ENCODE results near the gene OR4D10. TPM values are rescaled to one million over a fixed set of nuclear protein-coding genes. Genes with fewer than 3 reads are reported as not detected.

Gene OR4D10
- total RNA-seq, 1 donor from 2014 or later = not detected

GRCh38 chr11:59523541-59523940 is 50.4 kb downstream of the OR4D10 start:
- H3K4me3 Mint-ChIP-seq (ENCODE audit: low read depth) = no peak overlapping the region
- H3K27me3 Mint-ChIP-seq = no peaks in the 10 kb centered on the region
- no peak overlapping the region for H3K27ac Mint-ChIP-seq
- TF ChIP-seq CTCF (IDR thresholded peaks at IDR 0.05; ENCODE audit: unreplicated experiment) = no peak
- no peaks in the 10 kb centered on the region for H3K36me3 Mint-ChIP-seq (ENCODE audit: insufficient read depth)
- no peaks in the 10 kb centered on the region for H3K9me3 Mint-ChIP-seq (ENCODE audit: low read depth)
- H3K4me1 Mint-ChIP-seq (ENCODE audit: low read depth) = no peaks in the 10 kb centered on the region
- DNase-seq (ENCODE audit: low spot score, unreplicated experiment) = no peak

DNA sequence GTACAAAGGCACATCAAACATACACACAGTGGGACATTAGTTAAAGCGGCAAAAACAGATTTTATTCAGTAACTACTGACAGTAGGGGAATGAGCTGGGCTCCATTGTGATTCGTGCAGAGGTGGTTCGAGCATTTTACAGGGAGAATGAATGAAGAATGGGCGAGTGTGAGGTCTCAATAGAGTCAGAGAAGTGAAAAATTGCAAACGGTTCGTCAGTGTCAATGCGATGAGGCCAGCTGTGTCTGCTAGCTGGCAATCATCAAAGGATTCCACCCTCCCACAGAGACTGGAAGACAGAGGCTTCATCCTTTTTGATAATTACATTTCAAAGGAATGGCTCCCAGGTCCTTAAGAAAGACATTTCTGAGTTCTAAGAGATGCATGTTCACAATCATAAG is 55.6 kb downstream of the OR4D10 start:
- TF ChIP-seq CTCF (IDR thresholded peaks at IDR 0.05; ENCODE audit: unreplicated experiment) = no peak
- Mint-ChIP-seq H3K4me1 (ENCODE audit: low read depth) (no peaks in the 10 kb centered on the region), H3K27me3 (no peaks in the 10 kb centered on the region), H3K36me3 (ENCODE audit: insufficient read depth) (no peaks in the 10 kb centered on the region), H3K4me3 (ENCODE audit: low read depth) (no peak overlapping the region), H3K27ac (no peak overlapping the region), H3K9me3 (ENCODE audit: low read depth) (peaks cover 4% of the 10 kb centered on the region)
- DNase-seq (ENCODE audit: low spot score, unreplicated experiment) = no peak

Other genes with a start within 250 kb of the OR4D10 start
- gene OR5AN1, start 114.4 kb upstream of the OR4D10 start, total RNA-seq = not detected in 2 replicates
- not detected in 2 replicates for gene OR5A2, start 46.9 kb upstream of the OR4D10 start, total RNA-seq
- not detected in 2 replicates for gene OR5A1, start 36.8 kb upstream of the OR4D10 start, total RNA-seq
- gene OR4D6, start 16.4 kb upstream of the OR4D10 start, total RNA-seq = not detected in 2 replicates
- not detected in 2 replicates for gene OR4D11, start 30.3 kb downstream of the OR4D10 start, total RNA-seq
- gene OR4D9, start 38.2 kb downstream of the OR4D10 start, total RNA-seq = not detected in 2 replicates
- gene OSBP, start 142.5 kb downstream of the OR4D10 start, total RNA-seq = 42.7 and 46.1 TPM in 2 replicates
- 43.0 and 43.7 TPM in 2 replicates for gene PATL1, start 195.7 kb downstream of the OR4D10 start, total RNA-seq
- gene OR10V1, start 240.5 kb downstream of the OR4D10 start, total RNA-seq = not detected in 2 replicates

Measured in progenitor cell of endocrine pancreas (in vitro differentiated cells).